Fibroblast of villous mesenchyme (primary cell): Measurements from ENCODE around the gene PRKN. TPM values are rescaled to one million over a fixed set of nuclear protein-coding genes. Genes with fewer than 3 reads are reported as not detected.

Experiments used
- DNase-seq: peaks from one replicate; pipeline ENCODE4 v3.0.0-alpha.2; 2010; ENCODE audit warnings: low read depth
- H3K4me3 ChIP-seq: 2 replicates; pipeline ENCODE4 v1.5.1; 2011; ENCODE audit warnings: low read depth, mild to moderate bottlenecking, low read length
- CTCF ChIP-seq: IDR thresholded peaks from 2 replicates; pipeline ENCODE4 v1.5.1; 2012; ENCODE audit warnings: low read depth, mild to moderate bottlenecking, low read length; ENCODE audit not compliant: insufficient read depth
- total RNA-seq: library from RNA; depleted of rRNA; stranded (reverse); fragments of >200 nt; gene quantifications from 2 replicates; pipeline ENCODE4 v1.2.3, GENCODE V29; 2012

Gene PRKN
- total RNA-seq, 1 donor = 2.2 TPM

- no peak for DNase-seq
- no peak overlapping the region for H3K4me3 ChIP-seq
- TF ChIP-seq CTCF = no peak
Observed at GRCh38 chr6:162070639-162071038, 656.9 kb downstream of the PRKN start.

- DNase-seq = no peak
- no peak overlapping the region for H3K4me3 ChIP-seq
- no peak for TF ChIP-seq CTCF
Observed at GRCh38 chr6:162069995-162070394, 657.6 kb downstream of the PRKN start.

- TF ChIP-seq CTCF = no peak
- no peak overlapping the region for H3K4me3 ChIP-seq
- DNase-seq = no peak
Observed at GRCh38 chr6:162068340-162068739, 659.2 kb downstream of the PRKN start.

- no peak for DNase-seq
- TF ChIP-seq CTCF = no peak
- H3K4me3 ChIP-seq = no peak overlapping the region
Observed at GRCh38 chr6:162063666-162064065, 663.9 kb downstream of the PRKN start.

GRCh38 chr6:162058281-162058875, 669.2 kb downstream of the PRKN start:
- no peak overlapping the region for H3K4me3 ChIP-seq
- no peak for TF ChIP-seq CTCF
- no peak for DNase-seq

- TF ChIP-seq CTCF = no peak
- no peak for DNase-seq
- H3K4me3 ChIP-seq = no peak overlapping the region
Observed at GRCh38 chr6:162056745-162057144, 670.8 kb downstream of the PRKN start.

- no peak overlapping the region for H3K4me3 ChIP-seq
- no peak for DNase-seq
- no peak for TF ChIP-seq CTCF
Observed at GRCh38 chr6:162056061-162056460, 671.5 kb downstream of the PRKN start.
